ENCODE results near the gene DUSP2.
A peak's percentile ranks its signal among the peaks of the same experiment; 100 is the strongest.

The DUSP2 gene

DNA sequence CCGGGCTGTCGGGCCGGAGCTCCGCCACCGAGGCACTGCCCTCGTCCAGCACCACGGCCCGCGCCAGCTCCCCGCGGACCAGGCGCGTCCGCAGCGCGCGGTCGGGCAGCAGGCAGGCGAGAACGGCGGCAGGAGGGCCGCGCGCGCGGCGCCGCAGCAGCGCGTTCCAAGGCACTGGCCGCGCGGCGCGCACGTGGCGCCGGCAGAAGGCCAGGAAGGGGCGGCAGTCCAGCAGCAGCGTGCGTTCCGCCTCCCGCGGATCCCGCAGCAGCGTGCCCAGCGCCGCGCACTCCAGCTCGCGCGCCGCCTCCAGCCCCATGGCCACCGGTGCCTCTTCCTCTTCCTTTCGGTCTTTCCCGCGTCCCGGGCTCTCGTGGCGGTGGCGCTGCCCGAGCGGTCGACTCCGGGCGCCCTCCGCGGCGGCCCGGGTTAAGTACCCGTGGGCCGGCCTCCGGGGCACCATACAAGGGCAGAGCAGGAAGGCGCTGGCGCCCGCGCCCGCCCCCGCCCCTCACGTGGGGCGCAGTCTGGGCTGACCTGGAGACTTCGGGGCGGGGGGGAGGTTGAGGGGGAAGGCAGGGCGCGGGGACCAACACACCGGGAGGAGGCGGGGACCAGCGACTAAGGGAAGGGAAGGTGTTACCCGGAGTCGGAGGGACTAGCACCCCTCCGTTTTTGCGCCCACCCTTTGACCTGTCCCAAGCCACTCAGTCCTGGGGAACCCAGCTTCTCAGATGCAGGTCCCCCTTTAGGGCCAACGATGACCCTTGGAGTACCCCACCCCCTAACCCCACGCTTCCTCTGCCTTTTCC is at the start of gene DUSP2:
Gene DUSP2, minus strand, starts transcription at position 405 of the 812 bp plus-strand sequence. Its CDS starts 86 bp downstream, at position 319.
- peak within 1 kb of the TSS; percentile 93 for H3K4me3 Mint-ChIP-seq
- H3K4me1 Mint-ChIP-seq (ENCODE audit: low read depth) = peaks cover 70% of the 10 kb centered on the region
- H3K27me3 Mint-ChIP-seq = no peaks in the 10 kb centered on the region
- intact Hi-C loops (cut with micrococcal nuclease) = no loop called here
- no peaks in the 10 kb centered on the region for H3K9me3 Mint-ChIP-seq
- peaks cover 24% of the 10 kb centered on the region for H3K36me3 Mint-ChIP-seq (ENCODE audit: low read depth)
- peak within 1 kb of the TSS; percentile 97 for H3K27ac Mint-ChIP-seq

GRCh38 chr2:96191937-96192670 is 46.9 kb upstream of the DUSP2 start:
- Mint-ChIP-seq H3K36me3 (ENCODE audit: low read depth) (peaks cover 89% of the 10 kb centered on the region), H3K4me3 (no peak overlapping the region), H3K9me3 (no peaks in the 10 kb centered on the region), H3K27ac (no peak overlapping the region), H3K4me1 (ENCODE audit: low read depth) (peaks cover 19% of the 10 kb centered on the region), H3K27me3 (no peaks in the 10 kb centered on the region)
- intact Hi-C loops (cut with micrococcal nuclease) = no loop called here

GRCh38 chr2:96188821-96189526 is 43.7 kb upstream of the DUSP2 start:
- intact Hi-C loops (cut with micrococcal nuclease) = no loop called here

GRCh38 chr2:96186562-96186961 is 41.3 kb upstream of the DUSP2 start:
- intact Hi-C loops (cut with micrococcal nuclease) = no loop called here
- H3K4me3 Mint-ChIP-seq = no peak overlapping the region

More at GRCh38 chr2:96188821-96189526, 43.7 kb upstream of the DUSP2 start:
- H3K4me1 Mint-ChIP-seq (ENCODE audit: low read depth) = peaks cover 18% of the 10 kb centered on the region
- no peak overlapping the region for H3K27ac Mint-ChIP-seq
- no peaks in the 10 kb centered on the region for H3K9me3 Mint-ChIP-seq
- H3K36me3 Mint-ChIP-seq (ENCODE audit: low read depth) = peaks cover 100% of the 10 kb centered on the region
- no peaks in the 10 kb centered on the region for H3K27me3 Mint-ChIP-seq
- H3K4me3 Mint-ChIP-seq = no peak overlapping the region

GRCh38 chr2:96185516-96185915 is 40.3 kb upstream of the DUSP2 start:
- intact Hi-C loops (cut with micrococcal nuclease) = no loop called here
- Mint-ChIP-seq H3K27me3 (no peaks in the 10 kb centered on the region), H3K4me3 (no peak overlapping the region), H3K36me3 (ENCODE audit: low read depth) (peaks cover 81% of the 10 kb centered on the region), H3K27ac (no peak overlapping the region), H3K9me3 (no peaks in the 10 kb centered on the region), H3K4me1 (ENCODE audit: low read depth) (peaks cover 18% of the 10 kb centered on the region)

More at GRCh38 chr2:96186562-96186961, 41.3 kb upstream of the DUSP2 start:
- no peak overlapping the region for H3K27ac Mint-ChIP-seq
- H3K36me3 Mint-ChIP-seq (ENCODE audit: low read depth) = peaks cover 92% of the 10 kb centered on the region
- H3K4me1 Mint-ChIP-seq (ENCODE audit: low read depth) = peaks cover 18% of the 10 kb centered on the region
- no peaks in the 10 kb centered on the region for H3K9me3 Mint-ChIP-seq
- no peaks in the 10 kb centered on the region for H3K27me3 Mint-ChIP-seq

DNA sequence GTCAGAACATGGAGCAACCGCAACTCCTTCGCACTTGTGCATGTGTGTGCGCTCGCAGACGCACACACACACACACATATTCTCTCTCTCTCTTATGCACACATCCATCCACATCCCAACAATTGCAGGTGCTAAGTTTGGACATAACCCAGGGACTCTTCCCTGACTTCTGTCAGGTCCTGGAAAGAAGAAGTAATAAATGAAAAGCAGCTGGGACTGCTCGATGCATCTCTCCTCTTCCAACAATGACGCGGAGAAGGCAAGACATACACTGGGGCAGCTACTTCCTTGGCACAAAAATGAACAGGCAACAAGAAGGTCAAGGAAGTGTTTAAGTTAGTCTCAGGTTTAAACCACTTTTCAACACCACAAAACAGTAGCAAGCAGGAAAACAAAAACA is 39.7 kb upstream of the DUSP2 start:
- Mint-ChIP-seq H3K36me3 (ENCODE audit: low read depth) (peaks cover 76% of the 10 kb centered on the region), H3K27ac (no peak overlapping the region), H3K27me3 (no peaks in the 10 kb centered on the region), H3K4me3 (no peak overlapping the region), H3K4me1 (ENCODE audit: low read depth) (peaks cover 18% of the 10 kb centered on the region), H3K9me3 (no peaks in the 10 kb centered on the region)
- intact Hi-C loops (cut with micrococcal nuclease) = no loop called here

DNA sequence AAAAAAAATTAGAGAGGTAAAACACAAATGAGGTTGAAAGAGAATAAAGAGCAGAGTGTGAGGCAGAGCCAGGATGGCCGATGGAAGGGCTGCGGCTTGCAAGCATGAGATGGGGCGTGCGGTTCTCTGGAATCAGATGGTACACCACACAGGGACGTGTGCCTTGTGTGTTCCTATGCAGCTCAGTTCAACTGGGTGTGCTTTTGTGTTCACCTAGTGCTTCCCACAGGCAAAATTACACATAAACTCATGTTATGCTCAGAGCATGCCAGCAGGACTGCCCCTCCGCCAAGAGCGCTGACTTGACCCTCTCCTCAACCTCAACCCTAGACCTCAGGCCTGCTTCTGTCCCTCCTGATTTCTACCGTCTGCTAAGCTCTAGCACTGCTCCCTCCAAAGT is 38.9 kb upstream of the DUSP2 start:
- Mint-ChIP-seq H3K4me1 (ENCODE audit: low read depth) (peaks cover 18% of the 10 kb centered on the region), H3K27me3 (no peaks in the 10 kb centered on the region), H3K36me3 (ENCODE audit: low read depth) (peaks cover 68% of the 10 kb centered on the region), H3K27ac (no peak overlapping the region), H3K9me3 (no peaks in the 10 kb centered on the region), H3K4me3 (no peak overlapping the region)
- intact Hi-C loops (cut with micrococcal nuclease) = no loop called here

DNA sequence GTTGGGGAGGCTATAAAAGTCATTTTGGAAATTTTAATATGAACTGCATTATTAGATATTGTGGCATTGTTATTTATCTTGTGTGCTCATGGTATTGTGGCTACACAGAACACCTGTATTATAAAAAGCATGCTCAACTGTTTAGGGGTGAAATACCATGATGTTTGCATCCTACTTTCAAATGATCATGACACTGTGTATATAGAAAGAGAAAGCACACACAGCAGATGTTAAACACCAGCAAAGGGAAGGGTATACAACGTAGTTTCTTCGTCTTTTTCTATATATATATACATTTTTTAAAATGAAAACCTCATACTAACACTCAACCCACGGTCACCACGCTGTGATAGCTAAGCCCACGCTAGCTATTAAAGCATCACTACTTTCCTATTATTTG is 36.3 kb upstream of the DUSP2 start:
- H3K9me3 Mint-ChIP-seq = no peaks in the 10 kb centered on the region
- H3K36me3 Mint-ChIP-seq (ENCODE audit: low read depth) = peaks cover 42% of the 10 kb centered on the region
- no peak overlapping the region for H3K27ac Mint-ChIP-seq
- no peaks in the 10 kb centered on the region for H3K27me3 Mint-ChIP-seq
- H3K4me3 Mint-ChIP-seq = no peak overlapping the region
- H3K4me1 Mint-ChIP-seq (ENCODE audit: low read depth) = peaks cover 16% of the 10 kb centered on the region
- intact Hi-C loops (cut with micrococcal nuclease) = no loop called here

DNA sequence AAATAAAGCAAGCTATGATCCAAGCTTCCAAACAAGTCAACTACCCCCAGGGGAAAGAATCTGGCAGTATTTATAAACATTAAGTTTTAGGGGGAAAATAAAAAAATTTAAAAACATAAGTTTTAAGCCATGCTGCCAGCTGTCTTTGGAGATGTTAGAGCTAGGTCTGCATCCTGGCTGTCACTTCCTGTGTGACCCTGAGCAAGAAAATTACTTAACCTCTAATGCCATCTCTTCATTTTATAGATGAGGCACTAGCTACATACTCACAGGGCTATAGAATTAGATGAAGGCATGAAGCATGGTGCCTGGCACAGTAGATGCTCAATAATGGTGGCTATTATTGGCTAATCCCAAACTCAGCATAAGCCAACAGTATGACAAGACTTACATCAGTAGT is 35.3 kb upstream of the DUSP2 start:
- Mint-ChIP-seq H3K27me3 (no peaks in the 10 kb centered on the region), H3K4me3 (no peak overlapping the region), H3K9me3 (no peaks in the 10 kb centered on the region), H3K4me1 (ENCODE audit: low read depth) (peaks cover 12% of the 10 kb centered on the region), H3K36me3 (ENCODE audit: low read depth) (peaks cover 31% of the 10 kb centered on the region), H3K27ac (no peak overlapping the region)
- intact Hi-C loops (cut with micrococcal nuclease) = no loop called here

GRCh38 chr2:96180002-96180401 is 34.8 kb upstream of the DUSP2 start:
- no peaks in the 10 kb centered on the region for H3K27me3 Mint-ChIP-seq
- H3K4me3 Mint-ChIP-seq = no peak overlapping the region
- H3K27ac Mint-ChIP-seq = no peak overlapping the region
- peaks cover 26% of the 10 kb centered on the region for H3K36me3 Mint-ChIP-seq (ENCODE audit: low read depth)
- peaks cover 8% of the 10 kb centered on the region for H3K4me1 Mint-ChIP-seq (ENCODE audit: low read depth)
- intact Hi-C loops (cut with micrococcal nuclease) = no loop called here
- no peaks in the 10 kb centered on the region for H3K9me3 Mint-ChIP-seq

DNA sequence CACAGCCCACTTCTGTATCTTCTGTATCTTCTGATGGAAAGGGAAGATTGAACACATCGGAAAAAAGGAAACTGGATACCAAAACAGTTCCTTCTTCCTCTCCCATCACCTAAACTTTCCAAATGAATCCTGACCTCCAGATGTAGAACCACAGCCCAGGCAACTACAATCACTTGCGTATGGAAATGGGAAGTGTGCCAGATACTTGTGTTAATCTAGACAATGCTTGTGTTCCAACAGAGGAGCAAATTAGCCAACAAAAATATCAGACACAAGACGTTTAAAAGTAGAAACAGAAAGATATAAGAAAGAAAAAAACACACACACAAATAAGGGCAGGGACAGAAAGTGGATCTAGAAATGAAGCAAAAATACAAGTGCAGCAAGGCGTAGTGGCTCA is 31.4 kb upstream of the DUSP2 start:
- no peak overlapping the region for H3K27ac Mint-ChIP-seq
- no peaks in the 10 kb centered on the region for H3K9me3 Mint-ChIP-seq
- H3K36me3 Mint-ChIP-seq (ENCODE audit: low read depth) = peaks cover under 1% of the 10 kb centered on the region
- no peak overlapping the region for H3K4me3 Mint-ChIP-seq
- no peaks in the 10 kb centered on the region for H3K27me3 Mint-ChIP-seq
- intact Hi-C loops (cut with micrococcal nuclease) = no loop called here
- peaks cover 17% of the 10 kb centered on the region for H3K4me1 Mint-ChIP-seq (ENCODE audit: low read depth)

DNA sequence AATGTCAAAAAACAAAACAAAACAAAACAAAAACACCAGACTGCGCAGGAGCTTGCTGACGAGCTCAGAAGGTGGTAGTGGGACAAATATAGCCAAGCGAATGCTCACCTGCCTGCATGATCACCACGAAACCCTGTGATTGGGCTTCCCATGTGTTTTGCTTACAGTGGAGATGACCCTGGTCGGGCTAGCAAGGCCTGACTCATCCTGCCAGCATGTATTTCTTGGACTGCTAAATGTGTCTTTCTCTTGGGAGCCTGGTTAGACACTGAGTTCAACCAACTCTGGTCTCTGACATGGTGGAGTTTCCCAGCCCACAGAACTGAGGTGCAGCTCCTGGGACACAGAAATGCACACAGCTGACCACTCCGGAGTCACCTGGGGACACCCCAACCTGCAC is 30.7 kb upstream of the DUSP2 start:
- no peak overlapping the region for H3K27ac Mint-ChIP-seq
- H3K4me3 Mint-ChIP-seq = no peak overlapping the region
- H3K27me3 Mint-ChIP-seq = no peaks in the 10 kb centered on the region
- H3K4me1 Mint-ChIP-seq (ENCODE audit: low read depth) = peaks cover 17% of the 10 kb centered on the region
- no peaks in the 10 kb centered on the region for H3K9me3 Mint-ChIP-seq
- intact Hi-C loops (cut with micrococcal nuclease) = no loop called here
- H3K36me3 Mint-ChIP-seq (ENCODE audit: low read depth) = no peaks in the 10 kb centered on the region

GRCh38 chr2:96174251-96175144 is 29.3 kb upstream of the DUSP2 start:
- H3K9me3 Mint-ChIP-seq = no peaks in the 10 kb centered on the region
- no peak overlapping the region for H3K27ac Mint-ChIP-seq
- intact Hi-C loops (cut with micrococcal nuclease) = loop anchor here (1.0 kb wide), 1 partner anchor 35 kb away; no protein-coding TSS in a partner anchor
- H3K4me3 Mint-ChIP-seq = no peak overlapping the region
- H3K27me3 Mint-ChIP-seq = no peaks in the 10 kb centered on the region
- peaks cover 17% of the 10 kb centered on the region for H3K4me1 Mint-ChIP-seq (ENCODE audit: low read depth)
- no peaks in the 10 kb centered on the region for H3K36me3 Mint-ChIP-seq (ENCODE audit: low read depth)

Data from dendritic cell treated with granulocyte-macrophage colony-stimulating factor and Interleukin-4, amounts not matched to agents 40 ng/mL and 50 ng/mL, for 4 days (primary cell).